PC-9 (cell line): ENCODE measurements around the gene PBX3. TPM values are rescaled to one million over a fixed set of nuclear protein-coding genes. Genes with fewer than 3 reads are reported as not detected.
A peak's percentile ranks its signal among the peaks of the same experiment; 100 is the strongest.

Experiments used
- BruUV-seq: library from RNA; stranded (reverse); fragments of 400-500 nt; replicated peaks from 2 replicates; lab custom pipeline; 2021; lab: Mats Ljungman, UMichigan
- CTCF ChIA-PET: fragments of 300-600 bp; sonication (Branson Sonifier 250); formaldehyde crosslinking; loops from one replicate; lab custom pipeline; 2022; ENCODE audit warnings: antibody characterized with exemption; lab: Charles Lee
- POLR2A ChIA-PET: fragments of 300-600 bp; sonication (Branson Sonifier 250); formaldehyde crosslinking; loops from one replicate; lab custom pipeline; 2022; ENCODE audit warnings: antibody characterized with exemption; ENCODE audit not compliant: unreplicated experiment; lab: Charles Lee
- DNase-seq, 2 experiments: peaks; one replicate each; pipeline versions ENCODE4 v3.0.0 to v3.0.0-alpha.2; 2015 to 2022; ENCODE audit warnings: mixed read lengths in 1 of 2
- H2AFZ ChIP-seq: fragments of 200-600 bp; sonication (generic); 2 replicates; pipeline ENCODE4 v1.8.1; 2017; ENCODE audit warnings: antibody characterized with exemption
- H3F3A ChIP-seq: fragments of 200-600 bp; sonication (generic); 2 replicates; pipeline ENCODE4 v1.8.1; 2017; ENCODE audit warnings: antibody characterized with exemption, mild to moderate bottlenecking, low read depth; ENCODE audit not compliant: insufficient read depth
- H3K27ac ChIP-seq: fragments of 200-600 bp; sonication (generic); 2 replicates; pipeline ENCODE4 v1.6.1; 2016; ENCODE audit warnings: mixed run types
- H3K27me3 ChIP-seq: fragments of 200-600 bp; sonication (generic); 2 replicates; pipeline ENCODE4 v1.6.1; 2016; ENCODE audit warnings: low read depth, mixed run types; ENCODE audit not compliant: insufficient read depth
- H3K36me3 ChIP-seq: fragments of 200-600 bp; sonication (generic); 2 replicates; pipeline ENCODE4 v1.6.1; 2016; ENCODE audit warnings: low read depth, mixed run types
- H3K4me1 ChIP-seq: fragments of 200-600 bp; sonication (generic); replicated peaks from 2 replicates; pipeline ENCODE4 v1.6.1; 2016; ENCODE audit warnings: mixed run types; ENCODE audit not compliant: insufficient read depth
- H3K4me2 ChIP-seq: fragments of 200-600 bp; sonication (generic); 2 replicates; pipeline ENCODE4 v1.6.1; 2017; ENCODE audit warnings: mixed run types
- H3K4me3 ChIP-seq: fragments of 200-600 bp; sonication (generic); 2 replicates; pipeline ENCODE4 v1.6.1; 2016; ENCODE audit warnings: mixed run types
- H3K79me2 ChIP-seq: fragments of 200-600 bp; sonication (generic); 2 replicates; pipeline ENCODE4 v1.6.1; 2017; ENCODE audit warnings: low read depth, mixed run types
- H3K9me2 ChIP-seq: fragments of 200-600 bp; sonication (generic); 2 replicates; pipeline ENCODE4 v1.8.1; 2017; ENCODE audit warnings: mild to moderate bottlenecking; ENCODE audit not compliant: insufficient read depth
- H3K9me3 ChIP-seq: fragments of 200-600 bp; sonication (generic); 2 replicates; pipeline ENCODE4 v1.8.1; 2016; ENCODE audit warnings: low read depth; ENCODE audit not compliant: insufficient read depth
- H4K20me1 ChIP-seq: fragments of 200-600 bp; sonication (generic); 2 replicates; pipeline ENCODE4 v1.8.1; 2017; ENCODE audit not compliant: insufficient read depth
- EZH2 ChIP-seq: fragments of 200-600 bp; sonication (generic); IDR thresholded peaks from 2 replicates; pipeline ENCODE4 v1.8.0; 2017; ENCODE audit warnings: antibody characterized with exemption, low read depth
- intact Hi-C: fragments of 100-400 bp; cut with micrococcal nuclease; formaldehyde crosslinking; loops from one replicate; pipeline ENCODE4 v1.10.0; 2022; ENCODE audit not compliant: unreplicated experiment
- total RNA-seq: library from RNA; stranded (reverse); gene quantifications from 2 replicates; pipeline ENCODE4 v1.2.3, GENCODE V29; 2021
- TF ChIP-seq, protein P1 (sequence below): fragments of 200-600 bp; sonication (generic); conservative IDR thresholded peaks from 2 replicates; pipeline ENCODE4 v1.6.1; 2017; ENCODE audit warnings: mixed run types, antibody characterized with exemption, mild to moderate bottlenecking, moderate library complexity

The PBX3 gene
- total RNA-seq, 1 experiment from 2014 or later: 18.3 TPM

DNA sequence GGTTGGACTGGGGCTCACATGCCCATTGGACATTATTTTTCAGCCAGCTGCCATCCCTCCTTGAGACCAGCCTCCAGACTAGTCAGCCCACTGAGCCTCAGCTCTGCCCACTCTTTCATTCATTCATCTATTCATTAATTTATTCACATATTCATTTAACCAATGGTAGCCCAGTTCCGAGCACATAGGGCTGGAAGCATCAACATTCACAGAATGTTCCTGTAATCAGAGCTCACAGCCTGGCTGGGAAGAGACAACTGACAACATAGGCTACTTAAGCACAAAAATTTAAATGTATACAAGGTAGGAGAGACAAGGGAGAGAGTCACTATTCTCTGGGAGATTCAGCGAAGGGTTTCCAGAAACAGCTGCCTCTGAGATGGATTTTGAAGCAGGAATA is 17.0 kb upstream of the PBX3 start:
- H3K4me1 ChIP-seq: no peaks in the 10 kb centered on the region
- no TSS peak for BruUV-seq
- no peak for DNase-seq
- no peak overlapping the region for H3K27ac ChIP-seq
- peaks cover 3% of the 10 kb centered on the region; the same call in 1 of the 2 replicates for H3K27me3 ChIP-seq
- intact Hi-C loops: no loop called here
- no peak for TF ChIP-seq EZH2
- TF ChIP-seq, protein P1, sequence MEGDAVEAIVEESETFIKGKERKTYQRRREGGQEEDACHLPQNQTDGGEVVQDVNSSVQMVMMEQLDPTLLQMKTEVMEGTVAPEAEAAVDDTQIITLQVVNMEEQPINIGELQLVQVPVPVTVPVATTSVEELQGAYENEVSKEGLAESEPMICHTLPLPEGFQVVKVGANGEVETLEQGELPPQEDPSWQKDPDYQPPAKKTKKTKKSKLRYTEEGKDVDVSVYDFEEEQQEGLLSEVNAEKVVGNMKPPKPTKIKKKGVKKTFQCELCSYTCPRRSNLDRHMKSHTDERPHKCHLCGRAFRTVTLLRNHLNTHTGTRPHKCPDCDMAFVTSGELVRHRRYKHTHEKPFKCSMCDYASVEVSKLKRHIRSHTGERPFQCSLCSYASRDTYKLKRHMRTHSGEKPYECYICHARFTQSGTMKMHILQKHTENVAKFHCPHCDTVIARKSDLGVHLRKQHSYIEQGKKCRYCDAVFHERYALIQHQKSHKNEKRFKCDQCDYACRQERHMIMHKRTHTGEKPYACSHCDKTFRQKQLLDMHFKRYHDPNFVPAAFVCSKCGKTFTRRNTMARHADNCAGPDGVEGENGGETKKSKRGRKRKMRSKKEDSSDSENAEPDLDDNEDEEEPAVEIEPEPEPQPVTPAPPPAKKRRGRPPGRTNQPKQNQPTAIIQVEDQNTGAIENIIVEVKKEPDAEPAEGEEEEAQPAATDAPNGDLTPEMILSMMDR: no peak
- H3K79me2 ChIP-seq: no peaks in the 10 kb centered on the region
- no peaks in the 10 kb centered on the region for H3K36me3 ChIP-seq
- no peak overlapping the region for H3K4me3 ChIP-seq
- ChIA-PET POLR2A (no interaction called here), CTCF (no interaction called here)
- H3K9me2 ChIP-seq: no peaks in the 10 kb centered on the region
- H2AFZ ChIP-seq: no peak overlapping the region
- H3F3A ChIP-seq: no peaks in the 10 kb centered on the region
- H3K9me3 ChIP-seq: no peaks in the 10 kb centered on the region
- H4K20me1 ChIP-seq: no peaks in the 10 kb centered on the region
- no peak overlapping the region for H3K4me2 ChIP-seq

DNA sequence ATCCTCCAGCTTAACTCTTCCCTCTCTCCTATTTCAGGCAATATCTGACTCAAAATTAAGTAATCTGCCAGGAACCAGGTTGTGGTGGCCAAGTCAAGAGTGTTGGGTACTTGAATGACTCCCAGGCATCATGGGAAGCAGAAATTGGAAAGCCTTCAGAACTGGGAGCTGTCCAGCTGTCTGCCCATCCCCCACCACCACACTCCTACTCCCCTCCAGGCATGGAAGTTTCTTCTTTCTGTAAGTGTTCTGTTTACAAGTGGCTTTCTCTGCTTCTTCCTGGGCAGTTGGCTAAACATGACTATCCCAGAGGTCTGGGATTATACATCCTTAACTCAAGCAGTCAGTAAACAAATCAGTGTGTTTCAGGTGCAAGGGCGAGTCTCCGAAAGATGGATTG is 14.6 kb upstream of the PBX3 start:
- peaks cover 3% of the 10 kb centered on the region; the same call in 1 of the 2 replicates for H3K27me3 ChIP-seq
- no peak overlapping the region for H3K4me3 ChIP-seq
- ChIA-PET CTCF (no interaction called here), POLR2A (no interaction called here)
- H3K9me3 ChIP-seq: no peaks in the 10 kb centered on the region
- no peaks in the 10 kb centered on the region for H3K4me1 ChIP-seq
- DNase-seq: peak in 1 of 2 experiments; percentile 5
- H3K4me2 ChIP-seq: no peak overlapping the region
- TF ChIP-seq, protein P1: no peak
- TF ChIP-seq EZH2: no peak
- no peaks in the 10 kb centered on the region for H3F3A ChIP-seq
- BruUV-seq: no TSS peak
- H3K36me3 ChIP-seq: no peaks in the 10 kb centered on the region
- no peak overlapping the region for H3K27ac ChIP-seq
- H3K9me2 ChIP-seq: no peaks in the 10 kb centered on the region
- no peaks in the 10 kb centered on the region for H3K79me2 ChIP-seq
- H4K20me1 ChIP-seq: no peaks in the 10 kb centered on the region
- intact Hi-C loops: no loop called here
- H2AFZ ChIP-seq: no peak overlapping the region

- no peaks in the 10 kb centered on the region for H3F3A ChIP-seq
These were observed 7.7 kb upstream of the PBX3 start for GRCh38 chr9:125739436-125739835.

More at GRCh38 chr9:125739436-125739835, 7.7 kb upstream of the PBX3 start:
- Histone ChIP-seq H3K4me1 (no peaks in the 10 kb centered on the region), H3K4me3 (no peak overlapping the region), H3K79me2 (no peaks in the 10 kb centered on the region), H3K27me3 (no peaks in the 10 kb centered on the region), H3K4me2 (no peak overlapping the region), H3K9me2 (no peaks in the 10 kb centered on the region), H3K36me3 (no peaks in the 10 kb centered on the region), H4K20me1 (no peaks in the 10 kb centered on the region), H3K9me3 (no peaks in the 10 kb centered on the region), H3K27ac (no peak overlapping the region), H2AFZ (no peak overlapping the region)
- intact Hi-C loops: no loop called here
- DNase-seq: no peak
- no TSS peak for BruUV-seq
- CTCF ChIA-PET: interaction anchor here (0.6 kb wide), 1 partner anchor 74 kb away, joined by 3 read pairs; no protein-coding TSS in a partner anchor
- POLR2A ChIA-PET: no interaction called here
- TF ChIP-seq EZH2: no peak
- TF ChIP-seq, protein P1: no peak
